Forelimb muscle (tissue), 1 donor: ENCODE results near the gene TSPAN15. TPM values are rescaled to one million over a fixed set of nuclear protein-coding genes. Genes with fewer than 3 reads are reported as not detected.
"Not testable (repeated sequence)": the region's sequence is repeated elsewhere in the genome, so short reads cannot be mapped to it uniquely, and the experiment has no call there.

Experiments
- DNase-seq: peaks from one replicate; pipeline ENCODE4 v3.0.0-alpha.2; 2013; ENCODE audit warnings: low read depth
- polyA plus RNA-seq: library from polyadenylated mRNA; unstranded; fragments of 120-200 nt; gene quantifications from one replicate; pipeline ENCODE4 v1.2.1, GENCODE V29; 2013; ENCODE audit not compliant: insufficient read length

Gene TSPAN15
- polyA plus RNA-seq, 1 donor: 69.5 TPM

DNA sequence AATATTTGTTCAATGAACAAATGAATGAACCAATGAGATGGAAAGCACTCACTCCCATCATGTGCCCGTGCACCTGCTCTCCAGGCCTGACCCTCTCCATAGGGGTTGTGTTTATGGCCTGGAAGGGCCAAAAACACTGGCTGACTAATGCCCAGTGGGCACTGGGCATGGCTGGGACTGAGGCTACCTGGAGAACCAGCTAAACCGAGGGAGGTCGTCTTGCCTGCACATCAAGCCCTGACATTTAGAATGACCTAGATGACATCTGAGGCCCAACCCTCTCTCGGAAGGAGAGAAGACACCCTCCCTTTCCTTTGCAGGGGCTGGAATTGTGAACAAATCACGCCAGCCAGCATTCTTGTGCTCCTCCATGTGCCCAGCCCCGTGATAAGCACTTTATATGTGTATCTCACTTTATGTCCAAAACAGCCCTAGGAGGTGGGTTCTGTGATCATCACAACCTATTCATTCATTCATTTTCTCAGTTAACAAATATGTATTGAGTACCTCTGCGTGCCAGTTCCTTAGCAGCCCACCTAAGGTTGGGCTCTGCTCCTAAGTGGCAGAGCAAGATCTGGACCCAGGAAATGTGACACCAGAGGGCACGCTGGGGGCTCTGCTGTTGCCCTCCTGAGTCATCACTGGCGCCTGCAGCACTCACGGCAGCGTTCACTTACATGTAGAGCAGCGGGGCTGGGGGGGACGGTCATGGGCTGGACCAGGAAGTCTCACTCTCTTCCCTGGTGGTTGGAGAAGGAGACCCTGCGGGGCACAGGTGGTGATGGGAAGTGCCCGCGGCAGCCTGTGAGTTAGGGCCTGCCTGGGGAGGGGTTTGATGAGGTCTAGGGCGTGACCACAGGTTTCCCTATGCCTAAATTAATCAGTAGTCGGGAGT, 52.0 kb downstream of the TSPAN15 start:
- no peak for DNase-seq

DNA sequence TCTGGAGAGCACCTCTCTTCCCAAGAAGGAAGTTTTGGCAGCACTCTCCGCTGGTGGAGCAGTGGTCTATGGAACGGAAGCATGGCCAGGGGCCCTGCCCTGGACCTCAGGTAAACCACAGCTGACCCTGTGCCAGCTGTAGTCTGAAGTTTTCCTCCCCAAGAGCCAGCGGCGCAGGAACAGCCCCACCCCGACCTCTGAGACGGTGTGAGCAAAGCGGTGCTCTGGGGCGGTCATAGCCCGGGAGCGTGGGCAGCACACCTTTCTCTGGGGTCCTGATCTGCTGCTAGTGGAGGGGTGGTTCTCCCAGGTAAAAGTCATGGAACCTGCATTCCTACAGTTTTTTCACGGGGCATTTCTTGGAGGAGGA, 52.6 kb downstream of the TSPAN15 start:
- DNase-seq: no peak

DNA sequence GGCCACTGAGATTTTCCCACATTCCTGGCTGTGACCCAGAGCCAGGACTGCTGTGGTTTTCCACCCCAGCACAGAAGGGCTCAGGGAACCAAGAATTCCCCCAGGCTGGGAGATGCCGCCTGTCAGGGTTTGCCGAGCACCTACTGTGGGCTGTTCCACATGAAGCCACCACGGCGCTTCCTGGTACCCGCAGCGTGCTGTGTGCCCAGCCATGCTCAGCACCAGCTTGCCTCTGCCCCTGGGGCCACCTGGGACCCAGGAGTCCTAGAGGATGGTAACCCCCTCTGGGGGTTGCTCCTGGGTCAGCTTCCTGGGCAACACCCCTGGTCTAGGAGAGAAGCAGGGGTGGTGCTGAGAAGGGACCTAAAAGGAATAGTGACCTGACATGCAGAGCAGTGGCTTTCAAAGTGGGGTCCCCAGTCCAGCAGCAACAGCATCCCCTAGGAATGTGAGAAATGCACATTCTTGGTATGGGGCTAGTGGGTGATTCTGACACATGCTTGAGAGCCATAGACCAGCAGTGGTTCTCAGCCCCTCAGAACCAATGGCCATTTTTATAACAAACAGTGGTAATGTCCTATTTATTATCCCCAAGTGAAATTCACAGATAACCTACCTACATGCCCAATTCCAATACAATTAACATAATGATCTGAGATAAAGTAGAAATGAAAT, 53.4 kb downstream of the TSPAN15 start:
- no peak for DNase-seq

DNA sequence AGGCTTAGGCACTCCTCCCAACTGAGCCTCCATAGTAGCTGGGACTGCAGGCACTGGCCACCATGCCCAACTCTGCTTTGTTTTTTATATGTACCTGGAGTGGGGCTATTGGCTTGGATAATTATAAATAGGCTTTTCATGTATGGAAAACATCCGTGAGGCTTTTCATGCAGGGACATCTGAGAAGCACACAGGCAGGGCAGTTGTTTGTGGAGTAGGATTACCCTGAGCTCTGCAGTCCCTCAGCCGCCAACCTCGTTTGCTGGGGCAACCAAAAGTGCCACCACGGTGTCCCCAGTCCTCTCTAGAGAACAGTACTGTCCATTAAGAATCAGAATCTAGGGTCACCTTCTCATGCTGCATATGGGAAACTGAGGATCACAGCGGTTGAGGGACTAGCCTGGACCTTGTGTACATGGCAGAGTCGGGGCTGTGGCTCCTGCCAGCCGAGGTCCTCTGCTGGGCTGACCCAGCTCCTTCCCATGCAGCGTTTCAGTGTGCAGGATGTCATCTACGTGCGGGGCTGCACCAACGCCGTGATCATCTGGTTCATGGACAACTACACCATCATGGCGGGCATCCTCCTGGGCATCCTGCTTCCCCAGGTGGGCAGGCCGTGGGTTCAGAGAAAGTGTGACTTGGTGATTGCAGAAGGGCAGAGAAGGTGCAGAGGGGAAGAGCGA, 54.5 kb downstream of the TSPAN15 start:
- DNase-seq: no peak

DNA sequence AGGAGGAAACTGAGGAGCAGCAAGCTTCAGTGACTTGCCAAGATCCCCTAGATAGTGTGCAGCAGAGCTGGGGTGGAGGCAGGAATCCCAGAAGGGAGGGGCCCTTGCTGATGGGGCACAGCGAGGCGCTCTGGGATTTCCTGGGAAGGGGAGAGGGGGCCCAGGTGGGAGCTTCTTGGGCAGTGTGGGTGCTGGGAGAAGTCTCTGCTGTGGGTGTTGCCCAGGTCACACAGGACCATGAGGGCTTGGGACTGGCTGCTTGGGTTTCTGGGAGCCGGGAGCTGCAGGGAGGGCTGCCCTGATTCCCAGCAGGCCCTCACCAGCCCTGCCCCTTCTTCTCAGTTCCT, 55.2 kb downstream of the TSPAN15 start:
- no peak for DNase-seq

DNA sequence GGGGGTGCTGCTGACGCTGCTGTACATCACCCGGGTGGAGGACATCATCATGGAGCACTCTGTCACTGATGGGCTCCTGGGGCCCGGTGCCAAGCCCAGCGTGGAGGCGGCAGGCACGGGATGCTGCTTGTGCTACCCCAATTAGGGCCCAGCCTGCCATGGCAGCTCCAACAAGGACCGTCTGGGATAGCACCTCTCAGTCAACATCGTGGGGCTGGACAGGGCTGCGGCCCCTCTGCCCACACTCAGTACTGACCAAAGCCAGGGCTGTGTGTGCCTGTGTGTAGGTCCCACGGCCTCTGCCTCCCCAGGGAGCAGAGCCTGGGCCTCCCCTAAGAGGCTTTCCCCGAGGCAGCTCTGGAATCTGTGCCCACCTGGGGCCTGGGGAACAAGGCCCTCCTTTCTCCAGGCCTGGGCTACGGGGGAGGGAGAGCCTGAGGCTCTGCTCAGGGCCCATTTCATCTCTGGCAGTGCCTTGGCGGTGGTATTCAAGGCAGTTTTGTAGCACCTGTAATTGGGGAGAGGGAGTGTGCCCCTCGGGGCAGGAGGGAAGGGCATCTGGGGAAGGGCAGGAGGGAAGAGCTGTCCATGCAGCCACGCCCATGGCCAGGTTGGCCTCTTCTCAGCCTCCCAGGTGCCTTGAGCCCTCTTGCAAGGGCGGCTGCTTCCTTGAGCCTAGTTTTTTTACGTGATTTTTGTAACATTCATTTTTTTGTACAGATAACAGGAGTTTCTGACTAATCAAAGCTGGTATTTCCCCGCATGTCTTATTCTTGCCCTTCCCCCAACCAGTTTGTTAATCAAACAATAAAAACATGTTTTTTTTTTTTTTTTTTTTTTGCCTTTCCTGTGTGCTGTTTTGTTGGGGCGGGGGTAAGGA, 55.8 kb downstream of the TSPAN15 start:
- no peak for DNase-seq

DNA sequence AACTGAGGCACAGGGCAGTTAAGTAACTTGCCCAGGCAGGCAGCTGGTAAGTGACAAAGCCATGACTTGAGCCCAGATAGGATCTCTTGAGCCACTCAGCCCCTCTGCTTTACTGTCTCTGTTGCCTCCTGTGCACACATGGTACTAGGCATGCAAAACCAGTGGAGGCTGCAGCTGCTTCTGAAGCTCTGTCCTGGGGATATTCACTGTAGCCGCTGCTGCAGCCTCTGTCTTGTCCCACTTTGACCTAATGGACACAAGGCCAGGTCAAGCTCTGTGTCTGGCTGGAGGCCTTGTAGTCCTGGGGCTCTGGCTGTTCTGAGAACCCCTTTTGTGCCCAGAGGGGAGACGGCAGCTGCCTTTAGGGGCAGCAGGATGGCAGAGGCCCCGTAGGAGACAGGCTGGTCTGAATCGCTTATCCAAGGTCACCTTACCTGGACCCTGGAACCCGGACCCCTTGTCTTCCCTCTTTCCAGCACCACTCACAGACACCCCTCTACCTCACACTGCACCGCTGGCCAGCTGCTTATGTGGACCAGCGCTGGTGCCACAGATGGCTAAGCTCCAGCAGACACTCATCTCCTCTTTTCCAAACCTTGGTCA, 57.6 kb downstream of the TSPAN15 start:
- DNase-seq: no peak

DNA sequence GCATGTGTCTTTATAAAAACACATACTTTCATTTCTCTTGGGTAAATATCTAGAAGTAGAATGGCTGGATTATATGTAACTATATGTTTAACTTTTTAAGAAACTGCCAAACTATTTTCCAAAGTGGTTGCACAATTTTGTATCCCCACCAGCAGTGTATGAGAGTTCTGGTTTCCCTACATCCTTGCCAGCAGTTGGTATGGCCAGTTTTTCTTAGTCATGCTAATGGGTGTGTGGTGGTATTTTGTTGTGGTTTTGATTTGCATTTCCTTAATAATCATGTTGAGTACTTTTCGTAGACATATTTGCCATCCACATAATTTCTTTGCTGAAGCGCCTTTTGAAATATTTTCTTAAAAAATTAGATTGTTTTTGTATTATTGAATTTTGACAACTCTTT, 61.6 kb downstream of the TSPAN15 start:
- DNase-seq: no peak

DNA sequence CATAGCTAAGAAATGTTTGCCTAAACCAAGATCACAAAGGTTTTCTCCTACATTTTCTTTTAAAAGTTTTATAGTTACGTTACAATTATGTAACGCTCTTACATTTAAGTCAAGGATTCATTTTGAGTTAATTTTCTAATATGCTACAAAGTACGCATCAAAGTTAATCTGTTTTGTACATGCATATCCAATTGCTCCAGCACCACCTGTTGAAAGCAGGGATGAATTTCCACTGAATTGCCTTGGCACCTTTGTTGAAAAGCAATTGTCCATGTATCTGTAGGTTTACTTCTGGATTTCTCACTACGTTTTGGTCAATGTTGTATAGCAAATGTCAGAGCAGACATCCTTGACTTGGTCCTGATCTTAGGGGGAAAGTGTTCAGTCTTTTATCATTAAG, 62.4 kb downstream of the TSPAN15 start:
- no peak for DNase-seq

DNA sequence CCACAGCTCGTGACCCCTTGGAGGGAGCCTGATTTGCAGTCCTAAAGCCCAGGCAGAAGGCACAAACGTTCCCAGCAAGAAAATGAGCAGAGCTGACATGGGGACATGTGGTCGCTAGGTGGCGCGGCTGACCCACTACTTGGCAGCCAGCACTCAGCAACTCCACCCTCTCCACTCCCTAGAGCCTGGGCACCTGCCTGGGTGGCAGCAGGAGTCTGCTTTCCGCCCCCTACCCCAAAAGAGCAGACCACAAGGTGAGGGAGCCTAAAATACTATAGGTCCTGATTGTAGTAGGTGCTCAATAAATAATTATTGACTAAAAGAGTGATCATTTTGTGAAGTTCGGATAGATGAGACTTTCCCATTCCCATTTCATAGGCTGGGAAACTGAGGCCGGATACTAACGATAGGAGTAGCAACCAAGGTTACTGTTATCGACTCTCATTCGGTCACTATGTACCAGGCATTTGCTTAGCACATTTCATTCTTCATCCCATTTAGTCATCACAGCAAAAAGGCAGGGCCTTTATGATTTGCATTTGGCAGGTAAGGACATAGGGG, 64.5 kb downstream of the TSPAN15 start:
- no peak for DNase-seq

DNA sequence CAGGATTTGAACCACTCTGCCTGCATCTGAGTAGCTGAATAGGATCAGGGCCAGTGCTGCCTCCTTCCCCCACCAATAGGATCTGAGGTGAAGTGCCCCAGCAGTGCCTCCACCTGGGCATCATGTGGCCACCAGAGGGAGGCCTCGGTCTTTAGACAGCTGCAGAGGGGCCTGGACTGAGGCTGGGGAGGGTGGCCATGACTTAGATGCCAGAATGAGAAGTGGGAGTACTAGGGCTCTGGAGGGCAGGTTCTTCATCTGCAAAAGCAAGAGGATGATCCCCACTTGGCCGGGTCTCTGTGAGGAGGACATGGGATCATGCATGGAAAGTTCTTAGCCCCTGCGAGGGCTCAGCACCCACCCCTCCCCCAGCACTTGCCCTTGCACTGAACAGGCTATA, 65.1 kb downstream of the TSPAN15 start:
- no peak for DNase-seq

DNA sequence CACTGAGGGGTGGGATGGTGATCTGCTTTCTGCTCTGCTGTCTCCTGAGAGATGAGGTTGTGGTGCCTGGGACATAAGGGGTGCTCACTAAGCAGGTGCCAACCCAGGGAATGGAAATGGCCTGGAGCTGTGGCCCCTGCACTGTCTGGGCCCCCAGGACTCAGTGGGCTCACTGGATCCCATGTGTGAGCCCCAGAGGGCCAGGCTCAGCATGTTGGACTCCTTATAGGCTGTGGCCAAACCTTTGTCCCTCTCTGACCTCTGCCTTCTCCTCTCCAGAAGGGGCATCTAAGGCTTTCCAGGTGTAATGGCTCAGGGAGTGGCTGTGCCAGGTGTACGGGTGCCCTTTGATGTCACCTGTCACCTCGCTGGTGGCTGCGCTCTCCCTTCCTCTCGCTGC, 65.5 kb downstream of the TSPAN15 start:
- no peak for DNase-seq

DNA sequence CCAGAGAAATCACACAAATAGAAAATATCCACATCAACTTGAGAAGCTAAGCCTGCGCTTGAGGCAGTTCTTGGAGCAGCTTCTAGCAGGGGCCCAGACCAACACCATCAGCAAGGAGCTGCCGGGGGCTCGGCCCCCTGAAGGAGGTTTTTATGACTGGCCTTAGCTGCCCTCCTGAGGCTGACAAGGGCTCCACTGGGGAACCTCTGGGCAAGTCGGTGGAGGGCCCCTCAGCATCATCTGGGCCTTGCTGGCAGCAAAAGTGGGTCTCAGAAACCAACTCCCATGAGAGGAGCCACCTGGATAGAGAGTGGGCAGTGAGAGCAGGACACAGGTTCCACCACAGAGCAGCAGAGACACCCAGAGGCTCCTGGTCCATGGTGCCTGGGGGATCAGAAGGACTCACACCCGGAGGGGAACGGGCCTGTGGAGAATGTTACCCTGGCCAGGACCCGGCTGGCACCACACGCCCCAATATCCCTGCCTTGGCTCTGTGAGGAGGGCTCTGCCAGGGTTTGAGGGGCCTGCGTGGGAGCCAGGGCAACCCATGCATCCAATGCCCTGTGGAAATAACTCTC, 66.1 kb downstream of the TSPAN15 start:
- no peak for DNase-seq

DNA sequence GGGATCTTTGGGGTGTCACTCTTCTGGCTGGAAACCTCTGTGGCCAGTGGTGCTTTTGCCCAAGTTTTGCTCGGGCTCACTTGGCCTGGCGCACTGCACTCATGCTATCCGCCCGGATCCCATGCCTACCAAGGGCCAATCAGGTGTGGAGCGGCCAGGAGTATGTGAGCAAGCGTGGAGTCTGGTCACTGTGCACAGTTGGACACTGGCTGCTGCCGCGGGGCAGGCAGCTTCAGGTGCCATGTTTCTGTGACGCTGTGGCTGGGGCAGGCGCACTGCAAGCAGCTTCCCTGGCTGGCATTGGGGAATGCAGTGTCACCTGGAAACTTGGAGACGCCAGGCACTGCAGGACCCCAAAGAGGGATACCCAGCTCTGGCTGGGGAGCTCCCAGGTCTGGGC, 76.7 kb downstream of the TSPAN15 start:
- DNase-seq: no peak

DNA sequence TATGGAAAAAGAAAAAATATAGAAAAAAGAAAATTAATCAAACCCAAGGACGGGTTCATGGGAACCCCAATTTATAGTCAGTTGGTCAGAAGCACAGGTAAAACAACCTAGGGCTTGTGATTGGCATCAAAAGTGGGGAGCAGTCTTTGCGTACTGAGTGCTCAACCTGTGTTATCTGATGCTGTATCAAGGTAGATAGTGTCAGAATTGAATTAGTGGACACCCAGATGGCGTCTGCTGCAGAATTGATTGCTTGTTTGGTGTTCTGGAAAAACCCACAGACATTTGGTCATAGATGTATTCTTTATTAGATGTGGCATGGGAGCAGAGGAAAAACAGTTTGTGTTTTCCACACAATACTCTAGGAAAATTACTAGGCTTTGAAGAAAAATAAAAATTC, 82.4 kb downstream of the TSPAN15 start:
- DNase-seq: no peak

DNA sequence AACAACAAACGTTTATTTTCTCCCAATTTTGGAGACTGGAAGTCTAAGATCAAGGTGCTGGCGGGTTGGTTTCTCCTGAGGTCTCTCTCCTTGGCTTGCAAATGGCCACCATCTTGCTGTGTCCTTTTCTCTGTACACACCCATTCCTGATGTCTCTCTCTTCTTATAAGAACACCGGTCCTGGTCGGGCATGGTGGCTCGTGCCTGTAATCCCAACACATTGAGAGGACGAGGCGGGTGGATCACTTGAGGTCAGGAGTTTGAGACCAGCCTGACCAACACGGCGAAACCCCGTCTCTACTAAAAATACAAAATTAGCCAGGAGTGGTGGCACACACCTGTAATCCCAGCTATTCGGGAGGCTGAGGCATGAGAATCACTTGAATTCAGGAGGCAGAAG, 85.3 kb downstream of the TSPAN15 start:
- DNase-seq: not testable (repeated sequence)

DNA sequence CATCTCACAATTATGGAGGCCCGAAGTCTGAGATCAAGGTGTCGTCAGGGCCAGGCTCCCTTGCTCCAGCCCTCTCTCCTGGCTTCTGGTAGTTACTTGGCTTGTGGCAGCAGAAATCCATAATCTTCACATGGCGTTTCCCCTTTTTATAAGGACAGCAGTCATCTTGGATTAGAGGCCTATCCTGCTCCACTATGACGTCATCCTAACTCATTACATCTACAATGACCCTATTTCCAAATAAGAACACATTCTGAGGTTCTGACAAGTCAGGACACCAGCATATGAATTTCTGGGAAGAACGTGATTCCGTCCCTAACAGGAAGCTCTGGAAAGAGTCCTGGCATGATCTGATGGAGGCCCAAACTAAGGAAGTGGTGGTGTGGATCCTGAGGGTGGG, 86.2 kb downstream of the TSPAN15 start:
- no peak for DNase-seq

DNA sequence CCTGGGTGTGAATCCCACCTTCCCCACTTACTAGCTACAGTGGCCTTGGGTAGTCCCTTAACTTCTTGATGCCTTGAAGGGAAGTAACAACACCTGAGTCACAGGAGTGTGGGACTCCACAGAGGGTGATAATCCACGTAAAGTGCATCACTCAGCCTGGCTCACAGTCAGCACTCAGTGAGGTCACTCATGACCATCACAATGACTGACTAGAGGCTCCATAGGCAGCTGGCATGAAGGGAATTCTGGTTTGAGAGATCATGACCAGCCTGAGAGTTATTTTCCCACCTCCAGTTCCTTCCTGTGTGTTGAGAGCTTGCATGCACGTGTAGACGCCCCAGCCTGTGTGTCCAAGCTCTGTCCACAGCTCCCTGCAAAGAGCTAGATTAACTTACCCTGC, 87.2 kb downstream of the TSPAN15 start:
- DNase-seq: no peak

DNA sequence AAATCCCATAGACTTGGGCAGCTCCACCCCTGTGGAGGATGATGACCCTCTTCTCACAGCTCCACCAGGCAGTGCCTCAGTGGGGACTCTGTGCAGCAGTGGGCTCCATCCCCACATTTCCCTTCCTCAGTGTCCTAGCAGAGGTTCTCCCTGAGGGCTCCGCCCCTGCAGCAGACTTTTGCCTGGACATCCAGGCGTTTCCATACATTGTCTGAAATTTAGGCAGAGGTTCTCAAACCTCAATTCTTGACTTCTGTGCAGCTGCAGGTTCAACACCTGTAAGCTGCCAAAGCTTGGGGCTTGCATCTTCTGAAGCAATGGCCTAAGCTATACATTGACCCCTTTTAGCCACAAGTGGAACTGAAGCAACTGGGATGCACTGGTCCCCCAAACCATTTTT, 90.2 kb downstream of the TSPAN15 start:
- no peak for DNase-seq

DNA sequence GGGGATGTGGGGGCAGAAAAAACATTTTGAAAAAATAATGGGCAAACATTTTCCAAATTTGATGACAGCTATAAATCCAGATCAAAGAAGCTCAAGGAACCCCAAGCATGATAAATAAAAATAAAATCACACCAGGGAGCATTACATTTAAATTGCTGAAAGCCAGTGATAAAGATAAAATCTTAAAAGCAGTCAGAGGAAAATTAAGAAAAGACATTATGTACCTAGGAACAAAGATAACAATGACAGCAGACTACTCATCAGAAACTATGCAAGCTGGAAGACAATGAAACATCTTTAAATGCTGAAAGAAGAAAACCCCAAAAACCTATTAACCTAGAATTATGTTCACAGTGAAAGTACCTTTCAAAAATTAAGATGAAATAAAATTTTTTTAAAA, 98.7 kb downstream of the TSPAN15 start:
- DNase-seq: no peak

DNA sequence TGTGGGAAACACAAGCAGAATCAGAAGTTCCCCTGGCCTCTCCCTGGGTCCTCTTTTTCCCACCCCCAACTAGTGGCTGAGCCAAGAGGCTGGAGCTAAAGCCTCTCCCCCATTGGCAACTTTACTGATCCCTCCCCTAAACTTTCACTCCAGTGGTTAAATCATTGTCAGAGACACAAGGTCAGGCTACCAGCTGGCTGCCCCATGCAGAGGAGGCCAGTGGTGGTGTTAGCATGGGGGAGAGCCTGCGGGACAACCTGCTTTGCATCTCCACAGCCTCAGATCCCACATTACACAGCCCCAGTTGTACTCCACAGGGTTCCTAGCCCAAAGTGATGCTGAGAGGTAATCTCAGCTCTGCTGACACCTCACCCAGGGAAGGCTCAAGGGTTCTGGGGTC, 101.0 kb downstream of the TSPAN15 start:
- DNase-seq: no peak
